Immature natural killer cell (primary cell): ENCODE results near the gene STK36. TPM values are rescaled to one million over a fixed set of nuclear protein-coding genes. Genes with fewer than 3 reads are reported as not detected.
A peak's percentile ranks its signal among the peaks of the same experiment; 100 is the strongest.

Experiments used
- DNase-seq, 3 donors: peaks; one replicate each; pipeline ENCODE4 v3.0.0; 2022; ENCODE audit warnings: mixed read lengths in 1 of 3
- H3K27ac Mint-ChIP-seq, 6 donors: one replicate each; pipeline ENCODE4 v1.8.0; 2020; ENCODE audit warnings: mixed read lengths in 6 of 6, mild to moderate bottlenecking in 5 of 6, inconsistent platforms in 4 of 6, moderate library complexity in 3 of 6
- H3K27me3 Mint-ChIP-seq, 3 donors: one replicate each; pipeline ENCODE4 v1.8.0; 2020 to 2021; ENCODE audit warnings: low read depth in 3 of 3, mild to moderate bottlenecking in 3 of 3, mixed read lengths in 3 of 3, moderate library complexity in 3 of 3, inconsistent platforms in 1 of 3
- H3K36me3 Mint-ChIP-seq, 3 donors: one replicate each; pipeline ENCODE4 v1.8.0; 2020; ENCODE audit warnings: mixed read lengths in 3 of 3, inconsistent platforms in 2 of 3, mild to moderate bottlenecking in 2 of 3
- H3K4me1 Mint-ChIP-seq, 2 donors: one replicate each; pipeline ENCODE4 v1.8.0; 2020; ENCODE audit warnings: inconsistent platforms in 2 of 2, mild to moderate bottlenecking in 2 of 2, mixed read lengths in 2 of 2, moderate library complexity in 1 of 2
- H3K4me3 Mint-ChIP-seq, 5 donors: one replicate each; pipeline ENCODE4 v1.8.0; 2020; ENCODE audit warnings: mild to moderate bottlenecking in 5 of 5, mixed read lengths in 5 of 5, inconsistent platforms in 3 of 5, moderate library complexity in 3 of 5
- H3K9me3 Mint-ChIP-seq, 6 donors: one replicate each; pipeline ENCODE4 v1.8.0; 2020; ENCODE audit warnings: mild to moderate bottlenecking in 6 of 6, mixed read lengths in 6 of 6, inconsistent platforms in 4 of 6, moderate library complexity in 3 of 6
- polyA plus RNA-seq, 3 donors: library from polyadenylated mRNA; unstranded; fragments of 300-500 nt; fragmentation: Illumina TruSeq; gene quantifications; one replicate each; pipeline ENCODE4 v1.2.3, GENCODE V29; 2021

Gene STK36
- polyA plus RNA-seq = 1 to 10 TPM; 3.0 to 3.9 (median 3.9) TPM

- H3K27ac Mint-ChIP-seq = peak within 1 kb of the TSS; percentile 96 to 97 (median 97)
- peaks cover 3 to 20% (median 10%) of the 10 kb centered on the region in 3 donors for H3K36me3 Mint-ChIP-seq
- peak; percentile 77 to 82 (median 79) for DNase-seq
- H3K9me3 Mint-ChIP-seq = no peaks in the 10 kb centered on the region
- H3K27me3 Mint-ChIP-seq = peaks cover 0 to 4% (median 0%) of the 10 kb centered on the region in 3 donors
- peak within 1 kb of the TSS; percentile 96 to 100 (median 97) for H3K4me3 Mint-ChIP-seq
- peaks cover 23 to 31% of the 10 kb centered on the region in 2 donors for H3K4me1 Mint-ChIP-seq
Observed at GRCh38 chr2:218671654-218672566, at the start of gene STK36, which contains the start of gene RNF25. STK36 (plus strand) TSS chr2:218672086; CDS start chr2:218672830, 744 bp downstream. RNF25 (minus strand) TSS chr2:218672002; CDS start chr2:218671970, 32 bp downstream.

DNA sequence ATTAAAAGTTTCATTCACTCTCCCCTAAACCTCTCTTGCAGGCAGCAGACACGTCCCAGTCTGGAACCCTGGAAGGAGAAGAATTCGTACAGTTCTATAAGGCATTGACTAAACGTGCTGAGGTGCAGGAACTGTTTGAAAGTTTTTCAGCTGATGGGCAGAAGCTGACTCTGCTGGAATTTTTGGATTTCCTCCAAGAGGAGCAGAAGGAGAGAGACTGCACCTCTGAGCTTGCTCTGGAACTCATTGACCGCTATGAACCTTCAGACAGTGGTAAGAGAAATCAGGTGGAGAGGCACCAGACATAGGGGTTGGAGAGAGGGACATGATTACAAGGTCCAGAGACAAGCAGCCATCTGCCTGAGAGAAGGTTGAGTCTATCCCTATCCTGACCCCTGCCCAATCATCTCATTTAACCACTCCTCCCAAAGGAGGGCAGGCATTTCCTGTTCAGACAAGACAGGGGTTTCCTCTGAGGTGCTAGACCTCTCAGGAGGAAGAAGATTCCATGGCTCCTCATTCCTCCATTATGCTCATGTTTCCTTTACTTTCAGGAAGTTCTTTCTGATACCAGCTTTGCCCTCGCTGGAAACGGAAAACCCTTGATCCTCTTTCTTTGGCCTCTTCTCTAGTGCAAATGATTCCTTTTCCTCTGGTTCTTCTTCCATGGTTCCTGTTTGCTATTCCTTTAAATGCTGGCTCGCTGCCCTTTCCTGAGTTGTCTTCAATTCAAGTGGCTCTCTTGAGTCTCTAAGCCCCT lies 49.1 kb upstream of the STK36 start:
- Mint-ChIP-seq H3K4me3 (no peak overlapping the region), H3K9me3 (no peaks in the 10 kb centered on the region), H3K36me3 (no peaks in the 10 kb centered on the region), H3K27ac (no peak overlapping the region), H3K4me1 (no peaks in the 10 kb centered on the region), H3K27me3 (peaks cover 0 to 6% (median 2%) of the 10 kb centered on the region in 3 donors)
- no peak for DNase-seq

GRCh38 chr2:218623366-218623705 lies 48.5 kb upstream of the STK36 start:
- DNase-seq = no peak
- Mint-ChIP-seq H3K36me3 (no peaks in the 10 kb centered on the region), H3K4me1 (no peaks in the 10 kb centered on the region), H3K4me3 (no peak overlapping the region), H3K27ac (no peak overlapping the region), H3K9me3 (no peaks in the 10 kb centered on the region), H3K27me3 (peaks cover 0 to 5% (median 2%) of the 10 kb centered on the region in 3 donors)

- Mint-ChIP-seq H3K4me3 (no peak overlapping the region), H3K4me1 (no peaks in the 10 kb centered on the region), H3K9me3 (no peaks in the 10 kb centered on the region)
Observed at GRCh38 chr2:218626369-218626768, 45.5 kb upstream of the STK36 start.

GRCh38 chr2:218627939-218628338 lies 43.9 kb upstream of the STK36 start:
- H3K36me3 Mint-ChIP-seq = peaks cover 0 to 3% (median 0%) of the 10 kb centered on the region in 3 donors
- no peak for DNase-seq
- H3K27ac Mint-ChIP-seq = no peak overlapping the region
- H3K9me3 Mint-ChIP-seq = no peaks in the 10 kb centered on the region
- peaks cover 0 to 6% (median 2%) of the 10 kb centered on the region in 3 donors for H3K27me3 Mint-ChIP-seq
- H3K4me1 Mint-ChIP-seq = no peaks in the 10 kb centered on the region
- no peak overlapping the region for H3K4me3 Mint-ChIP-seq

More at GRCh38 chr2:218626369-218626768, 45.5 kb upstream of the STK36 start:
- Mint-ChIP-seq H3K27ac (no peak overlapping the region), H3K36me3 (no peaks in the 10 kb centered on the region), H3K27me3 (peaks cover 0 to 4% (median 2%) of the 10 kb centered on the region in 3 donors)
- no peak for DNase-seq

DNA sequence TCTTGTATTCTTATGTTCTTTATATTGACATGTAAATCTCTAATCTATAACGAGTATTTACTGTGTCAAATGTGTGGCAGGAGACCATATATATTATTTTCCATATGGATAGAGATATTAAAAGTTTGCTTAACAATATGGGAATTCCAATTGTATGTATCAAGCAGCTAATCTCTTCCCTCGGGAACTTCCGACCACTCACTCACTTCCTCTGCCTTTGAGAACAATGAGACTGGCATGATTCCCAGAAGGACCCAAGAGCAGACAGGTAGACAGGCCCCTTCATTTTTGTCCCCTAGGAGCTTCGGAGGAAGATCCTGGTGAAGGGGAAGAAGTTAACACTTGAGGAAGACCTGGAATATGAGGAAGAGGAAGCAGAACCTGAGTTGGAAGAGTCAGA lies 40.0 kb upstream of the STK36 start:
- Mint-ChIP-seq H3K27me3 (peaks cover 0 to 4% (median 2%) of the 10 kb centered on the region in 3 donors), H3K4me3 (no peak overlapping the region), H3K36me3 (peaks cover 0 to 24% (median 16%) of the 10 kb centered on the region in 3 donors), H3K27ac (no peak overlapping the region), H3K4me1 (no peaks in the 10 kb centered on the region), H3K9me3 (no peaks in the 10 kb centered on the region)
- DNase-seq = no peak

- DNase-seq = no peak
- Mint-ChIP-seq H3K27ac (peak overlapping the region in 1 of 6 donors; percentile 5), H3K36me3 (peaks cover 8 to 52% (median 27%) of the 10 kb centered on the region in 3 donors), H3K27me3 (peaks cover 0 to 2% (median 2%) of the 10 kb centered on the region in 3 donors), H3K4me1 (no peaks in the 10 kb centered on the region), H3K4me3 (no peak overlapping the region), H3K9me3 (no peaks in the 10 kb centered on the region)
Observed at GRCh38 chr2:218635719-218636118, 36.2 kb upstream of the STK36 start.

- H3K4me1 Mint-ChIP-seq = no peaks in the 10 kb centered on the region
- no peak for DNase-seq
- H3K4me3 Mint-ChIP-seq = no peak overlapping the region
- peaks cover 8 to 48% (median 27%) of the 10 kb centered on the region in 3 donors for H3K36me3 Mint-ChIP-seq
- peaks cover 0 to 2% (median 2%) of the 10 kb centered on the region in 3 donors for H3K27me3 Mint-ChIP-seq
- H3K27ac Mint-ChIP-seq = no peak overlapping the region
- no peaks in the 10 kb centered on the region for H3K9me3 Mint-ChIP-seq
Observed at GRCh38 chr2:218638372-218638771, 33.5 kb upstream of the STK36 start.

DNA sequence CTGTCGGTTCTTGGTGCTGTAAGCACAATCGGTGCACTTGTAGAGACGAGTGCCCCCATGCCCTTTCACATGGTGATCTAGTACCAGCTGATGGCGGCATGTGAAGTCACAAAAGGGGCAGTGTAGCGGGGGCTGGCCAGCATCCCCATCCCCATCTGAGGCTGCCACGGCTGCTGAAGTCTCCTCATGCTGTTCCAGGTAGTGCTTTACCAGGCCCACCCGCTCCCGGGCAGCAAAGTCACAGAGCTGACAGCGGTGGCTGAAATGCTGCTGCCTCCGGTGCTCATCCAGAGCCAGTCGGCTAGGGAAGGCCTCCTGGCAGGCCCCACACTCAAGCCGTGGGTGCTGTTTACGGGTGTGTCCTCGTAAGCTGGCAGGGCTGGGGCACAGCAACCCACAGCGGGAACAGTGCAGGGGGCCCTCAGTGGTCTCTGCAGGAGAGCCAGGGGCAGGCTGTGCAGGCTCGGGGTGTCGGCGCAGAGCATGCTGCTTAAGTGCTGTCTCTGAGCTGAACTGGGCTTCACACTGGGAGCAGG lies 29.7 kb upstream of the STK36 start:
- no peak for DNase-seq
- no peak overlapping the region for H3K4me3 Mint-ChIP-seq
- no peaks in the 10 kb centered on the region for H3K4me1 Mint-ChIP-seq
- H3K27ac Mint-ChIP-seq = peak overlapping the region in 1 of 6 donors; percentile 10
- peaks cover 0 to 2% (median 0%) of the 10 kb centered on the region in 3 donors for H3K27me3 Mint-ChIP-seq
- H3K9me3 Mint-ChIP-seq = no peaks in the 10 kb centered on the region
- H3K36me3 Mint-ChIP-seq = peaks cover 8 to 40% (median 18%) of the 10 kb centered on the region in 3 donors

DNA sequence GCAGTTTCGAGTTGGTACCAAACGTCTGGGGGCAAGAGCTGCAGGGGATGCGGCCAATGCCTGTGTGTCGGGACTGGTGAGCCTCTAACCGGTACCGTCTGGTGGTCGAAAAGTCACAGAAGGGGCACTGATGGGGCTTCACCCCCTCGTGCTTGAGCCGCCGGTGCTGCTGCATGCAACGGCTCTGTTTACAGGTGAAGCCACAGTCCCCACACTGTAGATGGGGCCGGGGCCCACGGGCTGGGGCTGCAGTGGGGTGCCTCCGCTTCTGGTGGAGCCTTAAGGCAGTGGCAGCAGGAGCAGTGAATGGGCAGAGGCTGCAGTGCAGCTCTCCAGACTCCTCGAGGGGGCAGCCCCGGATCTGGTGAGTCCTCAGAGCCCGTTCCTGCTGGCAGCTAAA lies 29.1 kb upstream of the STK36 start:
- H3K27me3 Mint-ChIP-seq = peaks cover 0 to 2% (median 0%) of the 10 kb centered on the region in 3 donors
- peaks cover 3 to 34% (median 13%) of the 10 kb centered on the region in 3 donors for H3K36me3 Mint-ChIP-seq

DNA sequence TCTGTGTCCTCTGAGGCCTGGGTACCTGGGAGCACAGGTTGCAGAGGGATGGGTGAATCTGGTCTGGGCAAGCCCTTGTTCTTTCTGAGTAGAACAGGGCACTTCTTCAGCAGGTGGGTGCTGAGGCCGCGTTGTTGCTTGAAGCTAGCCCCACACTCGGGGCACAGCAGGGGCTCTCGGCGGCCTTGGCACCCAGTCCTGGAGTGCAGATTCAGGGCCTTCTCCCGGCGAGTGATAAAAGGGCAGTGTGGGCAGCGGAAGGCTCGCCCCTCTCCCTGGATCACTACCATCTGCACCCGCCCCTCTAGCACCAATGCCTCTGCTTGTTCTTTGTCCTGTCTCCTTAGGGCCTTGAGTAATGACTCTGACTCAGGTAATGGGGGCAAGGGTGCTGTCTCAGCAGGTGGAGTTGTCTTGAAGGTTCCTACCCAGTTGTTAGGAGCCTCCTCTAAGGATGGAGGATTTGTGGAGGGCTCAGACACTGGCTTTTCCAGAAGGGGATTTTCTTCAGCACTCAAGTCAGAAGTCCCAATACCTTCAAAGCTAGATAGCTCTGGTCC lies 28.1 kb upstream of the STK36 start:
- H3K36me3 Mint-ChIP-seq = peaks cover 5 to 32% (median 11%) of the 10 kb centered on the region in 3 donors
- H3K27me3 Mint-ChIP-seq = peaks cover 0 to 2% (median 0%) of the 10 kb centered on the region in 3 donors
- H3K4me1 Mint-ChIP-seq = peaks cover 12 to 14% of the 10 kb centered on the region in 2 donors
- H3K9me3 Mint-ChIP-seq = no peaks in the 10 kb centered on the region
- no peak for DNase-seq
- no peak overlapping the region for H3K4me3 Mint-ChIP-seq
- H3K27ac Mint-ChIP-seq = no peak overlapping the region

More for the DNA sequence above, 29.1 kb upstream of the STK36 start:
- H3K4me3 Mint-ChIP-seq = no peak overlapping the region
- H3K9me3 Mint-ChIP-seq = no peaks in the 10 kb centered on the region
- H3K27ac Mint-ChIP-seq = no peak overlapping the region
- H3K4me1 Mint-ChIP-seq = peaks cover 1 to 4% of the 10 kb centered on the region in 2 donors
- no peak for DNase-seq

DNA sequence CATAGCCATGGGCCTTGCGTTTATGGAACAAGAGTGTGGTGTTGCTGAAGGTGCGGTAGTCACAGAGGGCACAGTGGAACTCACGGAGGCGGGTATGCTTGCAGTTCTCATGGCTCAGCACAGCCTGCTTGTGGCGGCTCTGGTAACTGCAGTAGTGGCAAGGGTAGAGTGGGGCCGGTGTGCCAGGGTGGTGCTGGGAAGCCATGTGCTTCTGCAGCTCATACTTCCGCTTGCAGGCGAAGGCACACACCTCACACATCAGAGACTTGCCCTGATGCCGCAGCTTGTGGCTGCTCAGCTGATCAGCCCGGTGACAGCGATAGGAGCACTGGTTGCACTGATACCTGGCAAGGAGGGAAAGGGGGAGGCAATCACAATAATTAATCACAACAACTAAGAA lies 27.2 kb upstream of the STK36 start:
- Mint-ChIP-seq H3K27me3 (peaks cover 0 to 2% (median 0%) of the 10 kb centered on the region in 3 donors), H3K27ac (peak overlapping the region in 1 of 6 donors; percentile 29), H3K4me1 (peaks cover 12 to 14% of the 10 kb centered on the region in 2 donors), H3K4me3 (no peak overlapping the region), H3K36me3 (peaks cover 5 to 30% (median 11%) of the 10 kb centered on the region in 3 donors), H3K9me3 (no peaks in the 10 kb centered on the region)
- no peak for DNase-seq

DNA sequence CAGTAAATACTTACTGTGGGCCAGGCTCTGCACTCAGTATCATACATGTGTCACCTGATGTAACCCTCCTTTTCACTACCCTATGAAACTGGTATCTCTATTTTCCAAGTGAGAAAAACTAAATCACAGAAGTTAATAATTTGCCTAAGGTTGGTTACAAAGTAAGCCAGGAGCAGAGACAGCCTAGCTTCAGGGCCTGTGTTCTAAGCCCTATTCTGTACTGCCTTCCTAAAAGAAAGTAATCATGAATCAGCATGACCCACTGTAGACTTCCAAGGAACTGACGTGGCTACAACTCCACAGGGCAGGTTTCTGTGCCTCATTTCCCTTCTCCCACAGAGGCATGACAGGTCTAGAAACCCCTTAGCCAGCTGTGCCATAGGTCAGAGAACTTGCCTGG lies 26.8 kb upstream of the STK36 start:
- no peak overlapping the region for H3K4me3 Mint-ChIP-seq
- H3K9me3 Mint-ChIP-seq = no peaks in the 10 kb centered on the region
- no peak overlapping the region for H3K27ac Mint-ChIP-seq
- peaks cover 0 to 2% (median 0%) of the 10 kb centered on the region in 3 donors for H3K27me3 Mint-ChIP-seq
- H3K36me3 Mint-ChIP-seq = peaks cover 5 to 34% (median 11%) of the 10 kb centered on the region in 3 donors
- H3K4me1 Mint-ChIP-seq = peaks cover 12 to 14% of the 10 kb centered on the region in 2 donors
- DNase-seq = no peak
